Mesothelial cell of epicardium (in vitro differentiated cells): ENCODE measurements around the gene ADARB2. TPM values are rescaled to one million over a fixed set of nuclear protein-coding genes. Genes with fewer than 3 reads are reported as not detected.

Source experiments
- DNase-seq, 2 experiments: peaks; one replicate each; pipeline ENCODE4 v3.0.0; 2021; ENCODE audit warnings: low spot score in 2 of 2; ENCODE audit not compliant: unreplicated experiment in 2 of 2
- H3K27ac Mint-ChIP-seq: 2 replicates; pipeline ENCODE4 v1.8.0; 2021; ENCODE audit warnings: mixed read lengths
- H3K27me3 Mint-ChIP-seq: 2 replicates; pipeline ENCODE4 v1.8.0; 2021; ENCODE audit warnings: low read depth, mixed read lengths
- H3K36me3 Mint-ChIP-seq: 2 replicates; pipeline ENCODE4 v1.8.0; 2021; ENCODE audit warnings: mixed read lengths
- H3K4me1 Mint-ChIP-seq: 2 replicates; pipeline ENCODE4 v1.8.0; 2021; ENCODE audit warnings: mixed read lengths
- H3K4me3 Mint-ChIP-seq: 2 replicates; pipeline ENCODE4 v1.8.0; 2021; ENCODE audit warnings: mild to moderate bottlenecking, moderate library complexity, mixed read lengths
- H3K9me3 Mint-ChIP-seq: 2 replicates; pipeline ENCODE4 v1.8.0; 2021; ENCODE audit warnings: mixed read lengths
- total RNA-seq: library from RNA; stranded (reverse); gene quantifications from 3 replicates; pipeline ENCODE4 v1.2.1, GENCODE V29; 2021
- TF ChIP-seq, protein P1 (sequence below): fragments of 200-600 bp; sonication (generic); IDR thresholded peaks from one replicate; pipeline ENCODE4 v1.5.0; 2021; ENCODE audit warnings: antibody characterized with exemption; ENCODE audit not compliant: unreplicated experiment

Gene ADARB2
- total RNA-seq, 1 donor from 2014 or later, result 0.38 TPM

DNA sequence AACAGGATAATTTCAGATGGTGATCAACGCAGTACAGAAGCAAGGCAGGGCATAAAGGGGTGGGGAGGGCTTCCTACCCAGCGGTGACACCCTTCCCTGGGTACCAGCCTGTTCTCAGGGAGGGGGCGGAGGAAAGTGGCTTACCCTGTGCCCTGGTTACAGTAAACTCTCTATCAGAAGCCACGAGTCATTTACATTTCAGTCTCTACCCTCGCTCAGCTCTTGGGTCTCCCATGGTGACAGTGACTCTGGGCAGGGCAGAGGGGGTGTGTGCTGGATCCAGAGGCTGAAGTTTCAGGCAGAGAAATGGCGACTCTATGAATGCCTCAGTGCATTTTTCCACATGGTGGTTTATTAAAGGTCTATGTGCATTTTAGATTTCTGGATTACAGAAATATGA is 107.0 kb downstream of the ADARB2 start:
- no peak for DNase-seq
- Mint-ChIP-seq H3K9me3 (no peaks in the 10 kb centered on the region), H3K36me3 (no peaks in the 10 kb centered on the region), H3K27ac (no peak overlapping the region), H3K4me1 (peaks cover 3% of the 10 kb centered on the region), H3K4me3 (no peak overlapping the region), H3K27me3 (peaks cover 5% of the 10 kb centered on the region)
- TF ChIP-seq, protein P1, sequence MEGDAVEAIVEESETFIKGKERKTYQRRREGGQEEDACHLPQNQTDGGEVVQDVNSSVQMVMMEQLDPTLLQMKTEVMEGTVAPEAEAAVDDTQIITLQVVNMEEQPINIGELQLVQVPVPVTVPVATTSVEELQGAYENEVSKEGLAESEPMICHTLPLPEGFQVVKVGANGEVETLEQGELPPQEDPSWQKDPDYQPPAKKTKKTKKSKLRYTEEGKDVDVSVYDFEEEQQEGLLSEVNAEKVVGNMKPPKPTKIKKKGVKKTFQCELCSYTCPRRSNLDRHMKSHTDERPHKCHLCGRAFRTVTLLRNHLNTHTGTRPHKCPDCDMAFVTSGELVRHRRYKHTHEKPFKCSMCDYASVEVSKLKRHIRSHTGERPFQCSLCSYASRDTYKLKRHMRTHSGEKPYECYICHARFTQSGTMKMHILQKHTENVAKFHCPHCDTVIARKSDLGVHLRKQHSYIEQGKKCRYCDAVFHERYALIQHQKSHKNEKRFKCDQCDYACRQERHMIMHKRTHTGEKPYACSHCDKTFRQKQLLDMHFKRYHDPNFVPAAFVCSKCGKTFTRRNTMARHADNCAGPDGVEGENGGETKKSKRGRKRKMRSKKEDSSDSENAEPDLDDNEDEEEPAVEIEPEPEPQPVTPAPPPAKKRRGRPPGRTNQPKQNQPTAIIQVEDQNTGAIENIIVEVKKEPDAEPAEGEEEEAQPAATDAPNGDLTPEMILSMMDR, result no peak

DNA sequence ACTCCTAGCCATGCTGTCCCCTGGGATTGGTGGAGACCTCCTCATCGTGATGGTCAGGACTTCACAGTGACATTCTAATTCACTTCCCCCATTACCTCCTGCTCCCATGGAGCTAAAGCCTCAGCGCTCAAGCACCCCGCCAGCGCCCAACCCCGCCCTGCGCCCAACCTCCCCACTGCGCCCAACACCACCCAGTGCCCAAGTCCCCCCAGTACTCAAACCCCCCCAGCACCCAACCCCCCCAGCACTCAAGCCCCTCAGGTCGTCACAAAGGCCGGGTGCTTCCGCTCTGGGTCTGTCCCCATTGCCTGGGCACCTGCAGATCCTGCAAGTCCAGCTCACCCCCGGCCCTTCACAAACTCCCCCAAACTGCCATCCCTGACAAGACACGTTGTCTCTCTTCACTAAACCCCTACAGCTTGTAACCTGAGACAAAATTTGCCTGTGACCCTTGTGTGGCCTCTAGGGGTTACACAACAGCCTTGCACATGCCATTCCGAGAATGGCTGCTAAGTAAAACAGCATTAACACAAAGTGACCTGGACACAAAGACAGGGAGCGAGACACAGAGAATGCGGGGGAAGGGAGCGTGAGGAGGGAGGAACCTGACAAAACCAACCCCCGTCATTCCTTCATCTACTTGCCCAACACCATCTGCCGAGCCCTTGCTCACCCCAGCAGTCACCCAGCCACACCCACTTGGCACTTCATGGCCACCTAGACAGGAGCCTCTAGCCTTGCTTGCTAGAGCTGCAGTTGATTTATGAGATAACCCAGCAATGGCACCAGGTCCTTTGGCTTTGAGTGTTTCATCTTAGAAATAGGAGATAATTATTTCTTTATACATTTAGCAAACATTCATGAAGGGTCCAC is 107.8 kb downstream of the ADARB2 start:
- no peak for DNase-seq
- Mint-ChIP-seq H3K27ac (no peak overlapping the region), H3K27me3 (no peaks in the 10 kb centered on the region), H3K4me1 (peaks cover 3% of the 10 kb centered on the region), H3K4me3 (no peak overlapping the region), H3K9me3 (no peaks in the 10 kb centered on the region), H3K36me3 (no peaks in the 10 kb centered on the region)
- TF ChIP-seq, protein P1, result no peak

DNA sequence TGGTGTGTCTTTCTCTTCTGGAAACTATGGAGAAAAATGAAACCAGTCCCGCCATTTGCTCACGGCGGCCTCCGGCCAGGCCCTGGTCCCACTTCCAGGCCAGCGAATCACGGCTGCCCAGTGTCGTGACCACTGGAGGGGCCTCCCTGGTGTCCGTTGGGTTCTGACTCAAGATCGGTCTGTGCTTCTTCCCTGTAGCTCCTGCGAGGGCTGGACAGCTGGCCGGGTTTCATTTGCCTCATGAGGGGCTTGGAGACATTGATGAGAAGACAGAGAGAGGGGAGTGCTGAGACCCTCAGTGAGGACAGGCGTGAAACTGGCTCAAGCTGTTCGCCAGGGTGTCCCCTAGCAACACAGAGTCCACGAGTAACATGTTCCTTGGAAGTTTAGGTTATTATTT is 108.6 kb downstream of the ADARB2 start:
- no peak for DNase-seq
- H3K4me1 Mint-ChIP-seq, result peaks cover 3% of the 10 kb centered on the region
- H3K9me3 Mint-ChIP-seq, result no peaks in the 10 kb centered on the region
- no peaks in the 10 kb centered on the region for H3K36me3 Mint-ChIP-seq
- TF ChIP-seq, protein P1, result no peak
- H3K27me3 Mint-ChIP-seq, result no peaks in the 10 kb centered on the region
- H3K4me3 Mint-ChIP-seq, result no peak overlapping the region
- no peak overlapping the region for H3K27ac Mint-ChIP-seq

DNA sequence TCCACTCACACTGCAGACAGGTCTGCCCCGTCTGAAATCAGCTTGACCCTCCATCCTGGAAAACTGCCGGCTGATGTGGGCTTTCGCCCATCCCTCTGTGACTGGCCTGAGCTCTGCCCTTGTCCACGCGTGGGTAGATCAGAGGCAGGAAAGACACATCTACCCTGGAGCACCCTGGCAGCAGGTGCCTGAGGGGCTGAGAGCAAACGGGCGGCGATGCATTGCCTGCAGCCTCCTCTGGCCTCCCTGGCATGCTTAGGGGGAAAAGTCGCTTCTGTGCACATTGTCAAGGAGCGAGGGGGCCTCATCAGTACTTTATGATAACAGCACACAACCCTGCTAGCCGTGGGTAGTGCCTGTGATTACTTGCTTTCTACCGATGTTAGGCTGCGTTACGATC is 109.4 kb downstream of the ADARB2 start:
- Mint-ChIP-seq H3K27me3 (peaks cover 2% of the 10 kb centered on the region), H3K27ac (no peak overlapping the region)
- TF ChIP-seq, protein P1, result no peak

DNA sequence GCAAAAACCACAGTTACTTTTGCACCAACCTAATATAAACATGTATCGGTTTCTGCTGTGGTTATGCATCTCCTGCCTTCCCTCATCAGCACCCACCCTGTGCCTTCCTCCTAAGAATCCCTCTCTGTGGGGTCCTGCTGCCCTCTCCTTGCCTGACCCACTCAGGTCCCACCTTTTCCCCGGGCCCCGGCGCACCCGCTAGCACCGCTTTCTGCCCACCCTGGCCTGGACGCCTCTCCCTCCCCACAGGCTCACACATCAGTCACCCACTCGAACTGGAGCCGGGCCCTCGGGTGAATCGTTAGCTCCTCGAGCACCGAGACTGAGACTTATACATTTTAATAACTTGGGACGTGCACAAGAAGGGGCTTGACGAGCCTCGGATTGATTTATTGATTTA is 110.5 kb downstream of the ADARB2 start:
- Mint-ChIP-seq H3K27ac (no peak overlapping the region), H3K36me3 (no peaks in the 10 kb centered on the region), H3K4me3 (no peak overlapping the region), H3K27me3 (peaks cover 6% of the 10 kb centered on the region), H3K4me1 (peaks cover 3% of the 10 kb centered on the region), H3K9me3 (no peaks in the 10 kb centered on the region)
- DNase-seq, result no peak
- TF ChIP-seq, protein P1, result no peak

More for the DNA sequence above, 109.4 kb downstream of the ADARB2 start:
- no peak overlapping the region for H3K4me3 Mint-ChIP-seq
- H3K9me3 Mint-ChIP-seq, result no peaks in the 10 kb centered on the region
- peaks cover 3% of the 10 kb centered on the region for H3K4me1 Mint-ChIP-seq
- no peak for DNase-seq
- no peaks in the 10 kb centered on the region for H3K36me3 Mint-ChIP-seq
